Measurements from ENCODE around the gene PPCDC.

GRCh38 chr15:75067123-75067830 is 43.9 kb downstream of the PPCDC start:
- TF ChIP-seq, protein P1, sequence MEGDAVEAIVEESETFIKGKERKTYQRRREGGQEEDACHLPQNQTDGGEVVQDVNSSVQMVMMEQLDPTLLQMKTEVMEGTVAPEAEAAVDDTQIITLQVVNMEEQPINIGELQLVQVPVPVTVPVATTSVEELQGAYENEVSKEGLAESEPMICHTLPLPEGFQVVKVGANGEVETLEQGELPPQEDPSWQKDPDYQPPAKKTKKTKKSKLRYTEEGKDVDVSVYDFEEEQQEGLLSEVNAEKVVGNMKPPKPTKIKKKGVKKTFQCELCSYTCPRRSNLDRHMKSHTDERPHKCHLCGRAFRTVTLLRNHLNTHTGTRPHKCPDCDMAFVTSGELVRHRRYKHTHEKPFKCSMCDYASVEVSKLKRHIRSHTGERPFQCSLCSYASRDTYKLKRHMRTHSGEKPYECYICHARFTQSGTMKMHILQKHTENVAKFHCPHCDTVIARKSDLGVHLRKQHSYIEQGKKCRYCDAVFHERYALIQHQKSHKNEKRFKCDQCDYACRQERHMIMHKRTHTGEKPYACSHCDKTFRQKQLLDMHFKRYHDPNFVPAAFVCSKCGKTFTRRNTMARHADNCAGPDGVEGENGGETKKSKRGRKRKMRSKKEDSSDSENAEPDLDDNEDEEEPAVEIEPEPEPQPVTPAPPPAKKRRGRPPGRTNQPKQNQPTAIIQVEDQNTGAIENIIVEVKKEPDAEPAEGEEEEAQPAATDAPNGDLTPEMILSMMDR (conservative IDR thresholded peaks at IDR 0.05; ENCODE audit: low read depth, low read length): no peak
- TF ChIP-seq POLR2A (IDR thresholded peaks at IDR 0.05; ENCODE audit: low read depth, low read length) (no peak), SMC3 (IDR thresholded peaks at IDR 0.05; ENCODE audit: low read depth, low read length) (no peak), RFX5 (IDR thresholded peaks at IDR 0.05; ENCODE audit: low read depth, low read length) (no peak), CEBPB (IDR thresholded peaks at IDR 0.05; ENCODE audit: low read depth, low read length) (no peak), MXI1 (IDR thresholded peaks at IDR 0.05; ENCODE audit: borderline replicate concordance, low read depth, low read length) (no peak), CHD1 (IDR thresholded peaks at IDR 0.05; ENCODE audit: low read depth, low read length) (no peak), RAD21 (IDR thresholded peaks at IDR 0.05; ENCODE audit: low read length) (no peak), NFE2L2 (IDR thresholded peaks at IDR 0.05; ENCODE audit: low read depth, low read length) (no peak), BHLHE40 (IDR thresholded peaks at IDR 0.05; ENCODE audit: low read depth, low read length) (no peak), MAZ (IDR thresholded peaks at IDR 0.05; ENCODE audit: borderline replicate concordance, low read depth, low read length) (no peak), FOS (IDR thresholded peaks at IDR 0.05; ENCODE audit: low read depth, low read length) (no peak)
- TF ChIP-seq, protein P2, sequence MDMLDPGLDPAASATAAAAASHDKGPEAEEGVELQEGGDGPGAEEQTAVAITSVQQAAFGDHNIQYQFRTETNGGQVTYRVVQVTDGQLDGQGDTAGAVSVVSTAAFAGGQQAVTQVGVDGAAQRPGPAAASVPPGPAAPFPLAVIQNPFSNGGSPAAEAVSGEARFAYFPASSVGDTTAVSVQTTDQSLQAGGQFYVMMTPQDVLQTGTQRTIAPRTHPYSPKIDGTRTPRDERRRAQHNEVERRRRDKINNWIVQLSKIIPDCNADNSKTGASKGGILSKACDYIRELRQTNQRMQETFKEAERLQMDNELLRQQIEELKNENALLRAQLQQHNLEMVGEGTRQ (IDR thresholded peaks at IDR 0.05; ENCODE audit: low read depth, low read length): no peak
